Measurements from ENCODE around the gene AGFG1.
A peak's percentile ranks its signal among the peaks of the same experiment; 100 is the strongest.
"Not testable (repeated sequence)": the region's sequence is repeated elsewhere in the genome, so short reads cannot be mapped to it uniquely, and the experiment has no call there.

Gene AGFG1

GRCh38 chr2:227503433-227504406 lies 31.8 kb downstream of the AGFG1 start:
- ATAC-seq (no peak), DNase-seq (ENCODE audit: low spot score in 2 of 2) (no peak)
- peak overlapping the region; percentile 58 for H3K27ac Mint-ChIP-seq
- H3K36me3 Mint-ChIP-seq = peaks cover 38% of the 10 kb centered on the region
- peaks cover 60% of the 10 kb centered on the region for H3K4me1 Mint-ChIP-seq
- H3K4me3 Mint-ChIP-seq = no peak overlapping the region
- H3K9me3 Mint-ChIP-seq = no peaks in the 10 kb centered on the region

- peaks cover 59% of the 10 kb centered on the region for H3K4me1 Mint-ChIP-seq
- ATAC-seq (no peak), DNase-seq (ENCODE audit: low spot score in 2 of 2) (no peak)
- H3K9me3 Mint-ChIP-seq = no peaks in the 10 kb centered on the region
- H3K4me3 Mint-ChIP-seq = no peak overlapping the region
- peak overlapping the region; percentile 58 for H3K27ac Mint-ChIP-seq
- H3K36me3 Mint-ChIP-seq = peaks cover 28% of the 10 kb centered on the region
Observed at GRCh38 chr2:227504700-227505099, 32.7 kb downstream of the AGFG1 start.

- ATAC-seq = no peak
- Mint-ChIP-seq H3K4me1 (peaks cover 77% of the 10 kb centered on the region), H3K9me3 (no peaks in the 10 kb centered on the region), H3K36me3 (peaks cover 19% of the 10 kb centered on the region), H3K27ac (peak overlapping the region; percentile 7), H3K4me3 (no peak overlapping the region)
- DNase-seq (ENCODE audit: low spot score in 2 of 2) = no peak
Observed at GRCh38 chr2:227506456-227506855, 34.5 kb downstream of the AGFG1 start.

GRCh38 chr2:227507963-227508362 lies 36.0 kb downstream of the AGFG1 start:
- ATAC-seq = peak; percentile 26
- H3K4me1 Mint-ChIP-seq = peaks cover 82% of the 10 kb centered on the region
- no peak for DNase-seq (ENCODE audit: low spot score in 2 of 2)
- no peak overlapping the region for H3K4me3 Mint-ChIP-seq
- H3K36me3 Mint-ChIP-seq = peaks cover 5% of the 10 kb centered on the region
- no peaks in the 10 kb centered on the region for H3K9me3 Mint-ChIP-seq
- no peak overlapping the region for H3K27ac Mint-ChIP-seq

- no peaks in the 10 kb centered on the region for H3K9me3 Mint-ChIP-seq
- DNase-seq (ENCODE audit: low spot score in 2 of 2) (no peak), ATAC-seq (no peak)
- H3K4me3 Mint-ChIP-seq = no peak overlapping the region
- no peak overlapping the region for H3K27ac Mint-ChIP-seq
- H3K36me3 Mint-ChIP-seq = peaks cover 4% of the 10 kb centered on the region
- peaks cover 83% of the 10 kb centered on the region for H3K4me1 Mint-ChIP-seq
Observed at GRCh38 chr2:227509076-227509475, 37.1 kb downstream of the AGFG1 start.

- Mint-ChIP-seq H3K27ac (peak overlapping the region; percentile 26), H3K4me3 (no peak overlapping the region), H3K9me3 (no peaks in the 10 kb centered on the region), H3K36me3 (no peaks in the 10 kb centered on the region), H3K4me1 (peaks cover 81% of the 10 kb centered on the region)
- no peak for DNase-seq (ENCODE audit: low spot score in 2 of 2)
- ATAC-seq = peak; percentile 49
Observed at GRCh38 chr2:227509824-227510619, 38.1 kb downstream of the AGFG1 start.

- Mint-ChIP-seq H3K9me3 (no peaks in the 10 kb centered on the region), H3K27ac (peak overlapping the region; percentile 26), H3K36me3 (no peaks in the 10 kb centered on the region), H3K4me3 (no peak overlapping the region), H3K4me1 (peaks cover 81% of the 10 kb centered on the region)
- ATAC-seq = no peak
- no peak for DNase-seq (ENCODE audit: low spot score in 2 of 2)
Observed at GRCh38 chr2:227510620-227510958, 38.6 kb downstream of the AGFG1 start.

- no peak overlapping the region for H3K27ac Mint-ChIP-seq
- no peaks in the 10 kb centered on the region for H3K36me3 Mint-ChIP-seq
- no peak overlapping the region for H3K4me3 Mint-ChIP-seq
Observed at GRCh38 chr2:227511239-227511930, 39.4 kb downstream of the AGFG1 start.

GRCh38 chr2:227511955-227512354 lies 40.0 kb downstream of the AGFG1 start:
- DNase-seq (ENCODE audit: low spot score in 2 of 2) = no peak
- Mint-ChIP-seq H3K27ac (no peak overlapping the region), H3K9me3 (no peaks in the 10 kb centered on the region), H3K36me3 (no peaks in the 10 kb centered on the region), H3K4me3 (no peak overlapping the region), H3K4me1 (peaks cover 75% of the 10 kb centered on the region)
- ATAC-seq = no peak

More at GRCh38 chr2:227511239-227511930, 39.4 kb downstream of the AGFG1 start:
- H3K9me3 Mint-ChIP-seq = no peaks in the 10 kb centered on the region
- DNase-seq (ENCODE audit: low spot score in 2 of 2) (no peak), ATAC-seq (no peak)
- H3K4me1 Mint-ChIP-seq = peaks cover 81% of the 10 kb centered on the region

- Mint-ChIP-seq H3K27ac (no peak overlapping the region), H3K4me1 (peaks cover 79% of the 10 kb centered on the region), H3K4me3 (no peak overlapping the region), H3K9me3 (no peaks in the 10 kb centered on the region), H3K36me3 (no peaks in the 10 kb centered on the region)
- no peak for ATAC-seq
- no peak for DNase-seq (ENCODE audit: low spot score in 2 of 2)
Observed at GRCh38 chr2:227513113-227513512, 41.2 kb downstream of the AGFG1 start.

- Mint-ChIP-seq H3K36me3 (no peaks in the 10 kb centered on the region), H3K27ac (peak overlapping the region; percentile 30), H3K9me3 (no peaks in the 10 kb centered on the region), H3K4me3 (no peak overlapping the region), H3K4me1 (peaks cover 65% of the 10 kb centered on the region)
- ATAC-seq (no peak), DNase-seq (ENCODE audit: low spot score in 2 of 2) (no peak)
Observed at GRCh38 chr2:227515742-227516141, 43.8 kb downstream of the AGFG1 start.

- no peak for DNase-seq (ENCODE audit: low spot score in 2 of 2)
- H3K4me3 Mint-ChIP-seq = no peak overlapping the region
- ATAC-seq = no peak
- H3K4me1 Mint-ChIP-seq = peaks cover 51% of the 10 kb centered on the region
- peaks cover 16% of the 10 kb centered on the region for H3K36me3 Mint-ChIP-seq
- H3K9me3 Mint-ChIP-seq = no peaks in the 10 kb centered on the region
- H3K27ac Mint-ChIP-seq = no peak overlapping the region
Observed at GRCh38 chr2:227517724-227518123, 45.8 kb downstream of the AGFG1 start.

GRCh38 chr2:227518278-227518865 lies 46.4 kb downstream of the AGFG1 start:
- H3K27ac Mint-ChIP-seq; H3K9me3 Mint-ChIP-seq; DNase-seq (ENCODE audit: low spot score in 2 of 2); H3K4me3 Mint-ChIP-seq; ATAC-seq: not testable (repeated sequence)
- peaks cover 22% of the 10 kb centered on the region for H3K36me3 Mint-ChIP-seq
- H3K4me1 Mint-ChIP-seq = peaks cover 45% of the 10 kb centered on the region

- Mint-ChIP-seq H3K4me1 (peaks cover 19% of the 10 kb centered on the region), H3K36me3 (peaks cover 51% of the 10 kb centered on the region)
- not testable (repeated sequence) for ATAC-seq; H3K9me3 Mint-ChIP-seq; H3K4me3 Mint-ChIP-seq; H3K27ac Mint-ChIP-seq; DNase-seq (ENCODE audit: low spot score in 2 of 2)
Observed at GRCh38 chr2:227521178-227521577, 49.2 kb downstream of the AGFG1 start.

GRCh38 chr2:227524665-227525064 lies 52.7 kb downstream of the AGFG1 start:
- DNase-seq (ENCODE audit: low spot score in 2 of 2) = no peak
- Mint-ChIP-seq H3K27ac (no peak overlapping the region), H3K9me3 (no peaks in the 10 kb centered on the region), H3K4me3 (no peak overlapping the region), H3K36me3 (peaks cover 84% of the 10 kb centered on the region), H3K4me1 (peaks cover 9% of the 10 kb centered on the region)
- ATAC-seq = no peak
